GM21447 (cell line): ENCODE results near the gene MYBPHL.

ENCODE experiments used
- ATAC-seq: cut with Tn5 transposase; IDR thresholded peaks from one replicate; pipeline ENCODE4 v1.9.1; 2021; ENCODE audit not compliant: unreplicated experiment

The MYBPHL gene

GRCh38 chr1:109253803-109254620, 52.8 kb downstream of the MYBPHL start:
- no peak for ATAC-seq

- no peak for ATAC-seq
These were observed 53.7 kb downstream of the MYBPHL start for GRCh38 chr1:109252893-109253802.

GRCh38 chr1:109252167-109252892, 54.5 kb downstream of the MYBPHL start:
- no peak for ATAC-seq

- no peak for ATAC-seq
These were observed 55.3 kb downstream of the MYBPHL start for GRCh38 chr1:109251277-109252166.

GRCh38 chr1:109250454-109251276, 56.1 kb downstream of the MYBPHL start:
- ATAC-seq, result no peak

- peak; percentile 27 for ATAC-seq
These were observed 57.0 kb downstream of the MYBPHL start for GRCh38 chr1:109249654-109250401.

- peak; percentile 77 for ATAC-seq
These were observed 57.8 kb downstream of the MYBPHL start, which contains the start of gene CELSR2 for GRCh38 chr1:109248797-109249629. TSS of gene CELSR2 (plus strand) at chr1:109249539. CDS start at chr1:109250080, 541 bp downstream.

- no peak for ATAC-seq
These were observed 58.4 kb downstream of the MYBPHL start for GRCh38 chr1:109248444-109248796.

- no peak for ATAC-seq
These were observed 59.1 kb downstream of the MYBPHL start for GRCh38 chr1:109247401-109248365.

GRCh38 chr1:109246141-109246551, 60.7 kb downstream of the MYBPHL start:
- ATAC-seq, result no peak

GRCh38 chr1:109243860-109244552, 62.8 kb downstream of the MYBPHL start:
- no peak for ATAC-seq

GRCh38 chr1:109243221-109243620, 63.6 kb downstream of the MYBPHL start:
- ATAC-seq, result no peak

- ATAC-seq, result no peak
These were observed 64.4 kb downstream of the MYBPHL start for GRCh38 chr1:109242387-109242786.
